Glutamatergic neuron (in vitro differentiated cells): ENCODE data around the gene HPSE2. TPM values are rescaled to one million over a fixed set of nuclear protein-coding genes. Genes with fewer than 3 reads are reported as not detected.
"Not testable (repeated sequence)": the region's sequence is repeated elsewhere in the genome, so short reads cannot be mapped to it uniquely, and the experiment has no call there.

Experiments used
- DNase-seq: peaks from one replicate; pipeline ENCODE4 v3.0.0; 2022
- H3K27ac Mint-ChIP-seq: one replicate; pipeline ENCODE4 v1.8.0; 2020; ENCODE audit warnings: mild to moderate bottlenecking, mixed read lengths, inconsistent platforms; ENCODE audit not compliant: unreplicated experiment
- H3K27me3 Mint-ChIP-seq: one replicate; pipeline ENCODE4 v1.8.0; 2020; ENCODE audit warnings: mild to moderate bottlenecking, moderate library complexity, mixed read lengths, inconsistent platforms; ENCODE audit not compliant: unreplicated experiment
- H3K36me3 Mint-ChIP-seq: one replicate; pipeline ENCODE4 v1.8.0; 2020; ENCODE audit warnings: mild to moderate bottlenecking, mixed read lengths, inconsistent platforms; ENCODE audit not compliant: unreplicated experiment
- H3K4me1 Mint-ChIP-seq: one replicate; pipeline ENCODE4 v1.8.0; 2020; ENCODE audit warnings: mild to moderate bottlenecking, low read depth, mixed read lengths, inconsistent platforms; ENCODE audit not compliant: unreplicated experiment
- H3K4me3 Mint-ChIP-seq: one replicate; pipeline ENCODE4 v1.8.0; 2020; ENCODE audit warnings: mild to moderate bottlenecking, mixed read lengths, inconsistent platforms; ENCODE audit not compliant: unreplicated experiment
- H3K9me3 Mint-ChIP-seq: one replicate; pipeline ENCODE4 v1.8.0; 2020; ENCODE audit warnings: mild to moderate bottlenecking, moderate library complexity, mixed read lengths, inconsistent platforms; ENCODE audit not compliant: unreplicated experiment
- CTCF ChIP-seq: fragments of 200-600 bp; sonication (generic); IDR thresholded peaks from one replicate; pipeline ENCODE4 v1.5.0; 2021; ENCODE audit not compliant: partially characterized antibody, unreplicated experiment
- total RNA-seq: library from RNA; stranded (reverse); fragmentation: NEBNext Ultra II Directional; extraction: Animal tissue kit (Norgen Biotek cat#: 25700); gene quantifications from one replicate; pipeline ENCODE4 v1.2.1, GENCODE V29; 2021; ENCODE audit not compliant: unreplicated experiment

The HPSE2 gene
- total RNA-seq, 1 donor from 2014 or later = not detected

GRCh38 chr10:98997596-98997995 lies 238.1 kb downstream of the HPSE2 start:
- Mint-ChIP-seq H3K27ac (no peak overlapping the region), H3K36me3 (no peaks in the 10 kb centered on the region), H3K4me3 (no peak overlapping the region), H3K9me3 (no peaks in the 10 kb centered on the region), H3K4me1 (no peaks in the 10 kb centered on the region), H3K27me3 (no peaks in the 10 kb centered on the region)
- DNase-seq = no peak
- TF ChIP-seq CTCF = no peak

- H3K36me3 Mint-ChIP-seq = no peaks in the 10 kb centered on the region
- TF ChIP-seq CTCF = no peak
- H3K4me1 Mint-ChIP-seq = no peaks in the 10 kb centered on the region
- H3K9me3 Mint-ChIP-seq = no peaks in the 10 kb centered on the region
- H3K27ac Mint-ChIP-seq = no peak overlapping the region
- H3K27me3 Mint-ChIP-seq = no peaks in the 10 kb centered on the region
- no peak for DNase-seq
- H3K4me3 Mint-ChIP-seq = no peak overlapping the region
These were observed 241.6 kb downstream of the HPSE2 start for GRCh38 chr10:98994030-98994429.

- DNase-seq, H3K4me1 Mint-ChIP-seq, H3K9me3 Mint-ChIP-seq, H3K4me3 Mint-ChIP-seq, H3K27ac Mint-ChIP-seq, H3K36me3 Mint-ChIP-seq, H3K27me3 Mint-ChIP-seq: not testable (repeated sequence)
These were observed 251.9 kb downstream of the HPSE2 start for GRCh38 chr10:98983751-98984150.

- TF ChIP-seq CTCF = no peak
- H3K4me1 Mint-ChIP-seq = no peaks in the 10 kb centered on the region
- H3K36me3 Mint-ChIP-seq = no peaks in the 10 kb centered on the region
- no peak for DNase-seq
- no peaks in the 10 kb centered on the region for H3K9me3 Mint-ChIP-seq
- H3K27me3 Mint-ChIP-seq = no peaks in the 10 kb centered on the region
- no peak overlapping the region for H3K27ac Mint-ChIP-seq
- H3K4me3 Mint-ChIP-seq = no peak overlapping the region
These were observed 255.3 kb downstream of the HPSE2 start for GRCh38 chr10:98980353-98980752.

GRCh38 chr10:98971464-98971863 lies 264.2 kb downstream of the HPSE2 start:
- Mint-ChIP-seq H3K9me3 (no peaks in the 10 kb centered on the region), H3K27me3 (no peaks in the 10 kb centered on the region), H3K27ac (no peak overlapping the region), H3K4me3 (no peak overlapping the region), H3K36me3 (no peaks in the 10 kb centered on the region), H3K4me1 (no peaks in the 10 kb centered on the region)
- no peak for DNase-seq
- TF ChIP-seq CTCF = no peak

- Mint-ChIP-seq H3K9me3 (no peaks in the 10 kb centered on the region), H3K4me1 (no peaks in the 10 kb centered on the region), H3K27me3 (no peaks in the 10 kb centered on the region), H3K4me3 (no peak overlapping the region), H3K36me3 (no peaks in the 10 kb centered on the region), H3K27ac (no peak overlapping the region)
- no peak for TF ChIP-seq CTCF
- no peak for DNase-seq
These were observed 268.1 kb downstream of the HPSE2 start for GRCh38 chr10:98967601-98968000.
